Ovary (tissue), 9 donors: ENCODE results near the gene PHACTR1. TPM values are rescaled to one million over a fixed set of nuclear protein-coding genes. Genes with fewer than 3 reads are reported as not detected.

Source experiments
- DNase-seq, 5 donors: peaks; one replicate each; pipeline ENCODE4 v3.0.0-alpha.2; 2019 to 2020
- H3K27ac ChIP-seq, 2 donors: fragments of 200-600 bp; one replicate each; pipeline versions ENCODE4 v1.5.1 to v1.8.0; 2019 to 2022
- H3K27me3 ChIP-seq: fragments of 200-600 bp; one replicate; pipeline ENCODE4 v1.8.0; 2022
- H3K36me3 ChIP-seq: fragments of 200-600 bp; sonication (generic); one replicate; pipeline ENCODE4 v1.5.1; 2019
- H3K4me1 ChIP-seq: one replicate; pipeline ENCODE4 v1.8.1; 2013; ENCODE audit warnings: mild to moderate bottlenecking, moderate library complexity; ENCODE audit not compliant: insufficient read depth
- H3K4me3 ChIP-seq: fragments of 200-600 bp; sonication (generic); one replicate; pipeline ENCODE4 v1.5.1; 2017
- H3K9me3 ChIP-seq, 2 donors: fragments of 200-600 bp in 1 of 2; sonication (generic) in 1 of 2; one replicate each; pipeline versions ENCODE4 v1.5.1 to v1.8.1; 2013 to 2019; ENCODE audit warnings: mild to moderate bottlenecking in 1 of 2, moderate library complexity in 1 of 2
- CTCF ChIP-seq, 3 donors: fragments of 450-650 bp in 2 of 3; fragments of 200-600 bp in 1 of 3; IDR thresholded peaks; one replicate each; pipeline versions ENCODE4 v1.5.1 to v1.8.0; 2016 to 2022; ENCODE audit warnings: antibody characterized with exemption in 3 of 3, mild to moderate bottlenecking in 1 of 3
- EP300 ChIP-seq: sonication (generic); formaldehyde crosslinking; IDR thresholded peaks from one replicate; pipeline ENCODE4 v1.6.1; 2017; ENCODE audit warnings: antibody characterized with exemption
- POLR2A ChIP-seq: fragments of 450-650 bp; IDR thresholded peaks from one replicate; pipeline ENCODE4 v1.6.1; 2017; ENCODE audit warnings: antibody characterized with exemption, mild to moderate bottlenecking, moderate library complexity
- WGBS, 3 donors: extraction: QIAGEN DNeasy Blood & Tissue Kit in 1 of 3; methylation state at CpG; one replicate each; pipeline versions ENCODE4 v1.1.5 to v1.1.7; 2013 to 2017; 5-methylcytosine and 5-hydroxymethylcytosine counted together
- intact Hi-C, 4 donors: fragments of 100-400 bp; cut with DNase I; formaldehyde crosslinking; loops; one replicate each; pipeline versions ENCODE4 v1.11.0 to v1.15.1; 2022 to 2023
- polyA plus RNA-seq, 2 donors: library from polyadenylated mRNA; stranded (reverse); fragments of 200-250 nt in 1 of 2; fragments of 350-450 nt in 1 of 2; fragmentation: Illumina TruSeq in 1 of 2; extraction: RNeasy Lipid Tissue Mini Kit (QIAGEN cat#74804) in 1 of 2; gene quantifications; one replicate each; pipeline ENCODE4 v1.2.3, GENCODE V29; 2013 to 2014
- total RNA-seq, 7 donors: library from RNA; depleted of rRNA in 2 of 7; stranded (reverse); fragments of >200 nt in 2 of 7; fragmentation: NEBNext Ultra II Directional in 3 of 7; extraction: Animal tissue kit (Norgen Biotek cat#: 25700) in 3 of 7; gene quantifications; one replicate each; pipeline versions ENCODE4 v1.1.0 to v1.2.4, GENCODE V29; 2016 to 2023
- donor health status: DM: no; HTN: no; CAD: no; lungs with moderate emphysema.
- donor health status: DM: no; HTN: no; CAD: no.
- donor health status: Bipolar disorder and iron deficiency.
- donor health status: DM: yes; HTN: yes; CAD: no.
- donor health status: DM: no; HTN: no; CAD: no.
- donor health status: DM: yes; HTN: yes; CAD: no.

PHACTR1 gene
- total and polyA plus RNA-seq, 9 donors: 0.48 to 10.9 (median 3.7) TPM

GRCh38 chr6:13096084-13096483 is 379.5 kb downstream of the PHACTR1 start:
- H3K4me1 ChIP-seq: no peaks in the 10 kb centered on the region
- no peaks in the 10 kb centered on the region for H3K36me3 ChIP-seq
- H3K27ac ChIP-seq: no peak overlapping the region
- no peak for TF ChIP-seq CTCF (IDR thresholded peaks at IDR 0.05)
- TF ChIP-seq POLR2A: no peak
- no peak for TF ChIP-seq EP300
- WGBS, 3 donors: 53 to 67% (median 56%) methylated on average over 3 of the region's 3 CpGs
- no peaks in the 10 kb centered on the region for H3K9me3 ChIP-seq
- H3K4me3 ChIP-seq: no peak overlapping the region
- DNase-seq: no peak
- intact Hi-C loops: no loop called here
- H3K27me3 ChIP-seq: no peaks in the 10 kb centered on the region

GRCh38 chr6:13097454-13097853 is 380.9 kb downstream of the PHACTR1 start:
- DNase-seq: no peak
- H3K4me1 ChIP-seq: no peaks in the 10 kb centered on the region
- H3K27me3 ChIP-seq: no peaks in the 10 kb centered on the region
- no peak overlapping the region for H3K27ac ChIP-seq
- no peak overlapping the region for H3K4me3 ChIP-seq
- H3K36me3 ChIP-seq: no peaks in the 10 kb centered on the region
- WGBS, 3 donors: 86 to 95% (median 91%) methylated on average over 1 of the region's 1 CpG
- H3K9me3 ChIP-seq: no peaks in the 10 kb centered on the region
- intact Hi-C loops: no loop called here
- TF ChIP-seq POLR2A (no peak), CTCF (IDR thresholded peaks at IDR 0.05) (no peak), EP300 (no peak)

- H3K27me3 ChIP-seq: no peaks in the 10 kb centered on the region
- H3K9me3 ChIP-seq: no peaks in the 10 kb centered on the region
- no peak for TF ChIP-seq CTCF (IDR thresholded peaks at IDR 0.05)
- no peak for TF ChIP-seq EP300
- H3K36me3 ChIP-seq: no peaks in the 10 kb centered on the region
- no peak overlapping the region for H3K4me3 ChIP-seq
- intact Hi-C loops: no loop called here
- no peaks in the 10 kb centered on the region for H3K4me1 ChIP-seq
- DNase-seq: no peak
- H3K27ac ChIP-seq: no peak overlapping the region
These were observed 381.4 kb downstream of the PHACTR1 start for GRCh38 chr6:13098006-13098405.

GRCh38 chr6:13098793-13099570 is 382.4 kb downstream of the PHACTR1 start:
- TF ChIP-seq POLR2A (no peak), CTCF (IDR thresholded peaks at IDR 0.05) (no peak), EP300 (no peak)
- no peaks in the 10 kb centered on the region for H3K27me3 ChIP-seq
- intact Hi-C loops: no loop called here
- DNase-seq: no peak
- no peak overlapping the region for H3K4me3 ChIP-seq
- no peaks in the 10 kb centered on the region for H3K4me1 ChIP-seq
- no peaks in the 10 kb centered on the region for H3K9me3 ChIP-seq
- H3K27ac ChIP-seq: no peak overlapping the region
- 89 to 90% (median 90%) methylated on average over 5 of the region's 5 CpGs for WGBS, 3 donors
- H3K36me3 ChIP-seq: no peaks in the 10 kb centered on the region
